GM23248 (cell line): ENCODE results near the gene RNF114. TPM values are rescaled to one million over a fixed set of nuclear protein-coding genes. Genes with fewer than 3 reads are reported as not detected.
A peak's percentile ranks its signal among the peaks of the same experiment; 100 is the strongest.

ENCODE experiments used
- DNase-seq: peaks from one replicate; pipeline ENCODE4 v3.0.0-alpha.2; 2015
- H2AFZ ChIP-seq: fragments of 200-600 bp; sonication (generic); 2 replicates; pipeline ENCODE4 v1.6.1; 2016; ENCODE audit warnings: antibody characterized with exemption
- H3F3A ChIP-seq: fragments of 200-600 bp; sonication (generic); 2 replicates; pipeline ENCODE4 v1.6.1; 2016; ENCODE audit warnings: mild to moderate bottlenecking, antibody characterized with exemption, mixed run types; ENCODE audit not compliant: insufficient read depth
- H3K27ac ChIP-seq: fragments of 200-600 bp; sonication (generic); 2 replicates; pipeline ENCODE4 v1.5.1; 2016; ENCODE audit warnings: mild to moderate bottlenecking
- H3K27me3 ChIP-seq: fragments of 200-600 bp; sonication (generic); replicated peaks from 2 replicates; pipeline ENCODE4 v1.6.1; 2016; ENCODE audit warnings: mild to moderate bottlenecking; ENCODE audit not compliant: insufficient read depth
- H3K36me3 ChIP-seq: fragments of 200-600 bp; sonication (generic); 2 replicates; pipeline ENCODE4 v1.6.1; 2016; ENCODE audit warnings: low read depth, mild to moderate bottlenecking
- H3K4me1 ChIP-seq: fragments of 200-600 bp; sonication (generic); 2 replicates; pipeline ENCODE4 v1.6.1; 2016; ENCODE audit warnings: mild to moderate bottlenecking; ENCODE audit not compliant: insufficient read depth
- H3K4me2 ChIP-seq: fragments of 200-600 bp; sonication (generic); one replicate; pipeline ENCODE4 v1.6.1; 2016; ENCODE audit warnings: mild to moderate bottlenecking; ENCODE audit not compliant: unreplicated experiment
- H3K4me3 ChIP-seq: fragments of 200-600 bp; sonication (generic); 2 replicates; pipeline ENCODE4 v1.5.1; 2016; ENCODE audit warnings: mild to moderate bottlenecking
- H3K79me2 ChIP-seq: fragments of 200-600 bp; sonication (generic); 2 replicates; pipeline ENCODE4 v1.6.1; 2016; ENCODE audit warnings: mild to moderate bottlenecking; ENCODE audit not compliant: insufficient read depth
- H3K9ac ChIP-seq: fragments of 200-600 bp; sonication (generic); 2 replicates; pipeline ENCODE4 v1.6.1; 2016; ENCODE audit warnings: mild to moderate bottlenecking
- H3K9me2 ChIP-seq: fragments of 200-600 bp; sonication (generic); 2 replicates; pipeline ENCODE4 v1.6.1; 2016; ENCODE audit warnings: mixed run types, mild to moderate bottlenecking, moderate library complexity; ENCODE audit not compliant: insufficient read depth
- H3K9me3 ChIP-seq: fragments of 200-600 bp; sonication (generic); one replicate; pipeline ENCODE4 v1.6.1; 2017; ENCODE audit warnings: low read depth
- H4K20me1 ChIP-seq: fragments of 200-600 bp; sonication (generic); 2 replicates; pipeline ENCODE4 v1.6.0; 2016; ENCODE audit not compliant: insufficient read depth
- EZH2 ChIP-seq: fragments of 200-600 bp; sonication (generic); IDR thresholded peaks from 2 replicates; pipeline ENCODE4 v1.6.1; 2018; ENCODE audit warnings: antibody characterized with exemption, mild to moderate bottlenecking; ENCODE audit not compliant: insufficient read depth, poor library complexity, severe bottlenecking
- EZH2phosphoT487 ChIP-seq: fragments of 200-600 bp; sonication (generic); IDR thresholded peaks from 2 replicates; pipeline ENCODE4 v1.6.1; 2018; ENCODE audit warnings: antibody characterized with exemption, moderate library complexity, mild to moderate bottlenecking, low read depth; ENCODE audit not compliant: insufficient read depth
- WGBS, 2 experiments: methylation state at CpG; one replicate each; pipeline ENCODE4 v1.1.6; 2015 to 2017; ENCODE audit warnings: low lambda C conversion rate in 2 of 2, low coverage in 1 of 2; ENCODE audit errors: missing lambda C conversion rate in 2 of 2; 5-methylcytosine and 5-hydroxymethylcytosine counted together
- in situ Hi-C: fragments of 300-500 bp; cut with MboI; formaldehyde crosslinking; loops from 2 replicates; pipeline ENCODE4 v1.15.0; 2020
- polyA plus RNA-seq: library from polyadenylated mRNA; unstranded; fragments of >200 nt; fragmentation: Nextera tagmentation; extraction: Ambion mirVana; gene quantifications from 2 replicates; pipeline ENCODE4 v1.2.1, GENCODE V29; 2016
- total RNA-seq: library from RNA; depleted of rRNA; stranded (reverse); fragments of >200 nt; shearing (Covaris generic); gene quantifications from 2 replicates; pipeline ENCODE4 v1.2.3, GENCODE V29; 2014

Gene RNF114
- total and polyA plus RNA-seq, 2 experiments from 2014 or later = 72.7 to 96.0 TPM

GRCh38 chr20:49961413-49961812, 25.2 kb downstream of the RNF114 start:
- Histone ChIP-seq H3K4me2 (peak overlapping the region; percentile 9), H3F3A (0 out of 2 replicates have a peak, but pooled peaks cover 6% of the 10 kb centered on the region), H3K9me2 (no peaks in the 10 kb centered on the region), H2AFZ (no peak overlapping the region), H3K79me2 (peaks cover 4% of the 10 kb centered on the region; the same call in 1 of the 2 replicates), H3K4me3 (no peak overlapping the region), H4K20me1 (no peaks in the 10 kb centered on the region), H3K9ac (no peak overlapping the region), H3K9me3 (no peaks in the 10 kb centered on the region), H3K27ac (peak overlapping the region; percentile 40), H3K4me1 (peaks cover 2% of the 10 kb centered on the region; the same call in 1 of the 2 replicates), H3K36me3 (no peaks in the 10 kb centered on the region; the same call in 1 of the 2 replicates), H3K27me3 (no peaks in the 10 kb centered on the region)
- in situ Hi-C loops = no loop called here
- TF ChIP-seq EZH2phosphoT487 (no peak), EZH2 (no peak)
- WGBS, 2 experiments = 71 to 74% methylated on average over 4 of the region's 4 CpGs
- DNase-seq = peak; percentile 61

- in situ Hi-C loops = no loop called here
- Histone ChIP-seq H3K9ac (no peak overlapping the region), H2AFZ (no peak overlapping the region), H3K36me3 (no peaks in the 10 kb centered on the region; the same call in 1 of the 2 replicates), H3K4me3 (no peak overlapping the region), H3K27me3 (no peaks in the 10 kb centered on the region), H3K4me2 (no peak overlapping the region), H3K9me3 (no peaks in the 10 kb centered on the region), H3K4me1 (peaks cover 16% of the 10 kb centered on the region), H3K27ac (no peak overlapping the region), H3K9me2 (no peaks in the 10 kb centered on the region), H4K20me1 (no peaks in the 10 kb centered on the region), H3F3A (peaks cover 20% of the 10 kb centered on the region), H3K79me2 (no peaks in the 10 kb centered on the region)
- WGBS, 2 experiments = 80 to 83% methylated on average over 5 of the region's 5 CpGs
- peak; percentile 41 for DNase-seq
- TF ChIP-seq EZH2phosphoT487 (no peak), EZH2 (no peak)
Measured at GRCh38 chr20:49964964-49965780, 29.0 kb downstream of the RNF114 start.

GRCh38 chr20:49965781-49966305, 29.6 kb downstream of the RNF114 start:
- no peak for DNase-seq
- H2AFZ ChIP-seq = no peak overlapping the region
- peaks cover 16% of the 10 kb centered on the region for H3K4me1 ChIP-seq
- 87 to 89% methylated on average over 9 of the region's 9 CpGs for WGBS, 2 experiments
- no peaks in the 10 kb centered on the region for H3K9me3 ChIP-seq
- no peak overlapping the region for H3K4me2 ChIP-seq
- no peak for TF ChIP-seq EZH2
- no peak for TF ChIP-seq EZH2phosphoT487
- no peaks in the 10 kb centered on the region for H3K9me2 ChIP-seq
- no peaks in the 10 kb centered on the region for H3K79me2 ChIP-seq
- no peak overlapping the region for H3K27ac ChIP-seq
- H4K20me1 ChIP-seq = no peaks in the 10 kb centered on the region
- no peaks in the 10 kb centered on the region for H3K27me3 ChIP-seq
- no peak overlapping the region for H3K9ac ChIP-seq
- no peak overlapping the region for H3K4me3 ChIP-seq
- in situ Hi-C loops = no loop called here
- peaks cover 20% of the 10 kb centered on the region for H3F3A ChIP-seq
- H3K36me3 ChIP-seq = no peaks in the 10 kb centered on the region

GRCh38 chr20:49966861-49967260, 30.7 kb downstream of the RNF114 start:
- no peak overlapping the region for H2AFZ ChIP-seq
- H3K9ac ChIP-seq = no peak overlapping the region
- H3K27me3 ChIP-seq = no peaks in the 10 kb centered on the region
- 97 to 100% methylated on average over 2 of the region's 2 CpGs for WGBS, 2 experiments
- no peaks in the 10 kb centered on the region for H3K9me2 ChIP-seq
- H3F3A ChIP-seq = peaks cover 14% of the 10 kb centered on the region
- no peaks in the 10 kb centered on the region for H4K20me1 ChIP-seq
- H3K4me1 ChIP-seq = peaks cover 14% of the 10 kb centered on the region
- H3K36me3 ChIP-seq = no peaks in the 10 kb centered on the region
- no peak overlapping the region for H3K4me2 ChIP-seq
- no peak for TF ChIP-seq EZH2
- TF ChIP-seq EZH2phosphoT487 = no peak
- H3K9me3 ChIP-seq = no peaks in the 10 kb centered on the region
- H3K79me2 ChIP-seq = no peaks in the 10 kb centered on the region
- no peak overlapping the region for H3K4me3 ChIP-seq
- in situ Hi-C loops = no loop called here
- no peak overlapping the region for H3K27ac ChIP-seq
- no peak for DNase-seq
